Measurements from ENCODE around the gene NACC2.

NACC2 gene

DNA sequence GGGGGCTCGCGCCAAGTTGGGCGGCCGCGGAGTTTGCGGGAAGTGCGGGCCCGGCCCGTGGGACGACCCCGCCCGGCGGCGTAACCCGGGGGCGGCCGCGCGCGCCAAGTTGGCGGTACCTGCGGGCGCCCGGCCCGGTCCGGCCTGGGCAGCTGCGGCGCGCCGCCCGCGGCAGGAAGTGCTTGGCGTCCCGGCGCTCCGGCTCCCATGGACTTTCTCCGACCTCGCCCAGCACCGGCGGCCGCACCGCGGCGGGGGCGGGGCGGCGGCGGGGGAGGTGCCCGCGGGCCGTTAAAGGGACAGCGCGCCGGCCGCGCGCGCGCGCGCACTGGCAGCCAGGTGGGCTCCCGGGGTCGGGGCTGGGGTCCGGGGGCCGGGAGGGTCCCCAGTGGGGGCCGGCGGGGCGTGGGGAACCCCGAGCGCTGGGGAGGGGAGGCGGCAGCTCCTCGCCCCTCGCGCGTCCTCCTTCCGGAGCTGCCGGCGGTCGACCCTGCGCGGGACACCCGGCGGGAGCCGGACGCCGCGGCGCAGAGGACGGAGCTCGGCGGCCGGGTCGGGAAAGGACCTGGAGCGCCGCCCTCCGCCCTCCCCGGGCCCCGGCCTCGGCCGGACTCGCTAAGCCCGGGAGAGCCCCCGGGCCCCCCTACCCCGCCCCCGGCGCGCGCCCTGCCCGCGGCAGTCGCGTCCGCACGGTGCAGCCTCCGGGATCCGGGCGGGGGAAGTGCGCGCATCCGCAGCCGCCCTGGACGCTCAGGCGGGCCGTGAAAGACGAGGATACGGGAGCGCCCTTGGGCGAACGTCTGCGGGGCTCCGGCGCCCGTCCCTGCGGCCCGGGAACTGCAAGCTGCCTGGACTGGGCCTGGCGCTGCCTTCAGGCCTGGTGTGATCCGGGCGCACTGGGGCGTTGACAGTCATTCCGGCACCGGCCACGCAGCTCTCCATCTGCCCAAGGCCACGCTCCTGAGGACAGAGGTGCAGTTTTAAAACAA lies at the start of gene NACC2:
TSS of gene NACC2 (minus strand) at position 220 of the 989 bp plus-strand sequence. CDS start 44,768 bp downstream, outside the sequence.
- H3K4me3 ChIP-seq (replicated peaks; ENCODE audit: low read depth, low read length), result peak within 1 kb of the TSS; percentile 58
- H3K27me3 ChIP-seq (replicated peaks; ENCODE audit: control insufficient read depth, insufficient read depth, low read length), result no peaks in the 10 kb centered on the region
- DNase-seq (ENCODE audit: extremely low read depth, insufficient read length), result no peak

GRCh38 chr9:136144450-136144849 lies 49.4 kb upstream of the NACC2 start:
- TF ChIP-seq, protein P1, sequence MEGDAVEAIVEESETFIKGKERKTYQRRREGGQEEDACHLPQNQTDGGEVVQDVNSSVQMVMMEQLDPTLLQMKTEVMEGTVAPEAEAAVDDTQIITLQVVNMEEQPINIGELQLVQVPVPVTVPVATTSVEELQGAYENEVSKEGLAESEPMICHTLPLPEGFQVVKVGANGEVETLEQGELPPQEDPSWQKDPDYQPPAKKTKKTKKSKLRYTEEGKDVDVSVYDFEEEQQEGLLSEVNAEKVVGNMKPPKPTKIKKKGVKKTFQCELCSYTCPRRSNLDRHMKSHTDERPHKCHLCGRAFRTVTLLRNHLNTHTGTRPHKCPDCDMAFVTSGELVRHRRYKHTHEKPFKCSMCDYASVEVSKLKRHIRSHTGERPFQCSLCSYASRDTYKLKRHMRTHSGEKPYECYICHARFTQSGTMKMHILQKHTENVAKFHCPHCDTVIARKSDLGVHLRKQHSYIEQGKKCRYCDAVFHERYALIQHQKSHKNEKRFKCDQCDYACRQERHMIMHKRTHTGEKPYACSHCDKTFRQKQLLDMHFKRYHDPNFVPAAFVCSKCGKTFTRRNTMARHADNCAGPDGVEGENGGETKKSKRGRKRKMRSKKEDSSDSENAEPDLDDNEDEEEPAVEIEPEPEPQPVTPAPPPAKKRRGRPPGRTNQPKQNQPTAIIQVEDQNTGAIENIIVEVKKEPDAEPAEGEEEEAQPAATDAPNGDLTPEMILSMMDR (IDR thresholded peaks at IDR 0.05; ENCODE audit: insufficient read depth, low read length, poor library complexity, severe bottlenecking), result no peak
- DNase-seq (ENCODE audit: extremely low read depth, insufficient read length), result no peak
- Histone ChIP-seq H3K4me3 (replicated peaks; ENCODE audit: low read depth, low read length) (no peak overlapping the region), H3K27me3 (replicated peaks; ENCODE audit: control insufficient read depth, insufficient read depth, low read length) (no peaks in the 10 kb centered on the region; the same call in 1 of the 2 replicates), H3K36me3 (ENCODE audit: control insufficient read depth, insufficient read depth, low read length) (no peaks in the 10 kb centered on the region)

More for the DNA sequence above, at the start of gene NACC2:
- no peaks in the 10 kb centered on the region; the same call in 1 of the 2 replicates for H3K36me3 ChIP-seq (ENCODE audit: control insufficient read depth, insufficient read depth, low read length)
- TF ChIP-seq, protein P1 (IDR thresholded peaks at IDR 0.05; ENCODE audit: insufficient read depth, low read length, poor library complexity, severe bottlenecking), result no peak

DNA sequence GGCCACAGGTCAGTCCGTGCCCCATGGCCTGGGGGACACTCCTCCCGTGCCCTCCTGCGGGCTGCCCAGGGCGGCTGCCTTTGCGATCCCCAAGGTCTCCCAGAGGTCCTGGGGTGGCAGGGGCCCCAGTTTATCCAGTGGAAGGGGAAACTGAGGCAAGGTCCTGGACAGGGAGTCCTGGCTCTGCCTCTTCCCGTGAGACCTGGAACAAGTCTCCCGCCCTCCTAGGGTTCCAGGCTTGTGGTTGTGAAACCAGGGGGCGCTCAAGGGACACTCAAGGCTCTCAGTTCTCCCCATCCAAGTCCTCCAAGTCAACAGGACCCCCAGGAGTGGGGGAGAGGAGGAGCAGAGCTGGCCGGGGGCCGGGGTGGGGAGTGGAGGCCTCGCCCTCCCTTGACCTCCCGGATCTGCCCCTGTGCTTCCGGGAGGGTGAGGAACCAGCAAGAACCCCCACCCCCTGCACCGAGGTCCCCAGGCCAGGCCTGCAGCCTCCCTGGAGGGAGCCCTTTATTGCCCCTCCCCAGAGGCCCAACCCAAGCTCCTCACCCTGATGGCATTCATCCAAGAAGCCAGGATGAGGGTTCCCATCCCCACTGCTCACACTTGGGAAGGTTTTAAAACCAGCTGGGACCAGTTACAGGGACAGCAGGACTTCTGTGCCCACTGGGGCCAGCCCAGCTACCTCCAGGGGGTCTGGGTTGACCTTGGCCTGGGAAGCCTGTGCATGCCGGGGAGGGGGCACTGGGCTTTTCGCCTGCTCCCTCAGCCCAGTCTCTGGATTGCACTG lies 48.3 kb upstream of the NACC2 start:
- Histone ChIP-seq H3K36me3 (ENCODE audit: control insufficient read depth, insufficient read depth, low read length) (no peaks in the 10 kb centered on the region), H3K4me3 (replicated peaks; ENCODE audit: low read depth, low read length) (no peak overlapping the region), H3K27me3 (replicated peaks; ENCODE audit: control insufficient read depth, insufficient read depth, low read length) (no peaks in the 10 kb centered on the region; the same call in 1 of the 2 replicates)
- DNase-seq (ENCODE audit: extremely low read depth, insufficient read length), result no peak
- TF ChIP-seq, protein P1 (IDR thresholded peaks at IDR 0.05; ENCODE audit: insufficient read depth, low read length, poor library complexity, severe bottlenecking), result peak; percentile 37

DNA sequence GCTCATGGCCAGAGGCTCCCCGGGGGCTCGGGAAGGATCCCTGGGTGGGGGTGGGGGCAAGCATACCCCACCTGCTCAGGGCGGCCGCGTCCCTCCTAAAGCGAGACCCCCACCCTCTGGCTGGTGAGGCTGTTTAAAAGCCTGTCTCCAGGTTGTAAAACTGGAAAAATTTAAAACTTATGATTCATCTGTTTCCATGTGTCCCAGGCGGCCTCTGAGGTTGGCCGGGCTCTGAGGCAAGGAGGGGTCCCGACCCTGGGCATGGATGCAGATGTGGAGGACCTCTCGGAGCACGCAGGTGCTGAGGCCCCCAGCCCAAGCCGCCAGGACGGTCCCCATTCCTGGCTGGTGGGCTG lies 47.7 kb upstream of the NACC2 start:
- Histone ChIP-seq H3K36me3 (ENCODE audit: control insufficient read depth, insufficient read depth, low read length) (no peaks in the 10 kb centered on the region), H3K4me3 (replicated peaks; ENCODE audit: low read depth, low read length) (no peak overlapping the region), H3K27me3 (replicated peaks; ENCODE audit: control insufficient read depth, insufficient read depth, low read length) (no peaks in the 10 kb centered on the region; the same call in 1 of the 2 replicates)
- TF ChIP-seq, protein P1 (IDR thresholded peaks at IDR 0.05; ENCODE audit: insufficient read depth, low read length, poor library complexity, severe bottlenecking), result no peak
- no peak for DNase-seq (ENCODE audit: extremely low read depth, insufficient read length)

GRCh38 chr9:136142414-136142796 lies 47.3 kb upstream of the NACC2 start:
- Histone ChIP-seq H3K36me3 (ENCODE audit: control insufficient read depth, insufficient read depth, low read length) (no peaks in the 10 kb centered on the region), H3K4me3 (replicated peaks; ENCODE audit: low read depth, low read length) (no peak overlapping the region), H3K27me3 (replicated peaks; ENCODE audit: control insufficient read depth, insufficient read depth, low read length) (no peaks in the 10 kb centered on the region; the same call in 1 of the 2 replicates)
- no peak for DNase-seq (ENCODE audit: extremely low read depth, insufficient read length)
- TF ChIP-seq, protein P1 (IDR thresholded peaks at IDR 0.05; ENCODE audit: insufficient read depth, low read length, poor library complexity, severe bottlenecking), result no peak

Data from GM06990 (cell line).